Neural progenitor cell (in vitro differentiated cells): ENCODE data around the gene CALCOCO2.

Experiments
- EZH2 ChIP-seq: fragments of 200-600 bp; sonication (generic); IDR thresholded peaks from 2 replicates; pipeline ENCODE4 v1.6.1; 2017; ENCODE audit warnings: antibody characterized with exemption, mild to moderate bottlenecking, moderate library complexity
- TF ChIP-seq, protein P1 (sequence below): fragments of 200-600 bp; sonication (generic); IDR thresholded peaks from 2 replicates; pipeline ENCODE4 v1.5.1; 2017; ENCODE audit warnings: antibody characterized with exemption, mild to moderate bottlenecking

- TF ChIP-seq, protein P1, sequence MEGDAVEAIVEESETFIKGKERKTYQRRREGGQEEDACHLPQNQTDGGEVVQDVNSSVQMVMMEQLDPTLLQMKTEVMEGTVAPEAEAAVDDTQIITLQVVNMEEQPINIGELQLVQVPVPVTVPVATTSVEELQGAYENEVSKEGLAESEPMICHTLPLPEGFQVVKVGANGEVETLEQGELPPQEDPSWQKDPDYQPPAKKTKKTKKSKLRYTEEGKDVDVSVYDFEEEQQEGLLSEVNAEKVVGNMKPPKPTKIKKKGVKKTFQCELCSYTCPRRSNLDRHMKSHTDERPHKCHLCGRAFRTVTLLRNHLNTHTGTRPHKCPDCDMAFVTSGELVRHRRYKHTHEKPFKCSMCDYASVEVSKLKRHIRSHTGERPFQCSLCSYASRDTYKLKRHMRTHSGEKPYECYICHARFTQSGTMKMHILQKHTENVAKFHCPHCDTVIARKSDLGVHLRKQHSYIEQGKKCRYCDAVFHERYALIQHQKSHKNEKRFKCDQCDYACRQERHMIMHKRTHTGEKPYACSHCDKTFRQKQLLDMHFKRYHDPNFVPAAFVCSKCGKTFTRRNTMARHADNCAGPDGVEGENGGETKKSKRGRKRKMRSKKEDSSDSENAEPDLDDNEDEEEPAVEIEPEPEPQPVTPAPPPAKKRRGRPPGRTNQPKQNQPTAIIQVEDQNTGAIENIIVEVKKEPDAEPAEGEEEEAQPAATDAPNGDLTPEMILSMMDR = no peak
- TF ChIP-seq EZH2 = no peak
These were observed 73.6 kb downstream of the CALCOCO2 start for GRCh38 chr17:48904428-48904827.
